Pancreas (tissue), 10 donors: Measurements from ENCODE around the gene KRT9. TPM values are rescaled to one million over a fixed set of nuclear protein-coding genes. Genes with fewer than 3 reads are reported as not detected.
"Not testable (repeated sequence)": the region's sequence is repeated elsewhere in the genome, so short reads cannot be mapped to it uniquely, and the experiment has no call there.

ENCODE experiments used
- ATAC-seq, 4 donors: fragments of 200-7000 bp; cut with Tn5 transposase; one replicate each; pipeline versions ENCODE4 v1.8.0 to v1.9.1; 2020; ENCODE audit warnings: mild to moderate bottlenecking in 4 of 4, moderate library complexity in 4 of 4
- DNase-seq, 6 donors: peaks; one replicate each; pipeline ENCODE4 v3.0.0-alpha.2; 2020
- FAIRE-seq: peaks from 2 replicates; lab custom pipeline; 2012; peaks lifted over from hg19 to GRCh38; lab: Jason Lieb, UNC
- H3K27ac ChIP-seq, 4 donors: fragments of 200-600 bp; sonication (generic); 1 replicate in 3 of 4; 2 replicates in 1 of 4; pipeline versions ENCODE4 v1.5.0 to v1.8.0; 2020
- H3K27me3 ChIP-seq, 4 donors: fragments of 200-600 bp; one replicate each; pipeline ENCODE4 v1.8.0; 2021
- H3K36me3 ChIP-seq, 3 donors: fragments of 200-600 bp; sonication (generic) in 1 of 3; one replicate each; pipeline versions ENCODE4 v1.5.0 to v1.8.0; 2020 to 2021
- H3K4me1 ChIP-seq, 3 donors: fragments of 200-600 bp; one replicate each; pipeline ENCODE4 v1.8.0; 2021
- H3K4me3 ChIP-seq, 4 donors: fragments of 200-600 bp; sonication (generic) in 2 of 4; one replicate each; pipeline versions ENCODE4 v1.5.0 to v1.8.0; 2020 to 2021
- H3K9me3 ChIP-seq, 4 donors: fragments of 200-600 bp; one replicate each; pipeline ENCODE4 v1.8.0; 2021
- WGBS, 2 donors: extraction: QIAGEN DNeasy Blood & Tissue Kit; methylation state at CpG; one replicate each; pipeline ENCODE4 v1.1.7; 2013; 5-methylcytosine and 5-hydroxymethylcytosine counted together
- intact Hi-C, 3 donors: fragments of 100-400 bp; cut with DNase I; formaldehyde crosslinking; loops; one replicate each; pipeline versions ENCODE4 v1.11.1 to v1.14.2; 2022
- polyA plus RNA-seq, 2 donors: library from polyadenylated mRNA; stranded (reverse); fragments of 200-250 nt; gene quantifications; one replicate each; pipeline ENCODE4 v1.2.3, GENCODE V29; 2013
- total RNA-seq, 6 donors: library from RNA; stranded (reverse); fragmentation: NEBNext Ultra II Directional in 4 of 6; extraction: Animal tissue kit (Norgen Biotek cat#: 25700) in 4 of 6; gene quantifications; one replicate each; pipeline versions ENCODE4 v1.2.1 to v1.2.4, GENCODE V29; 2021 to 2023
- TF ChIP-seq, protein P1 (sequence below), 4 donors: fragments of 200-600 bp; sonication (generic) in 3 of 4; IDR thresholded peaks; one replicate each; pipeline versions ENCODE4 v1.5.0 to v1.8.0; 2021; ENCODE audit warnings: antibody characterized with exemption in 4 of 4
- donor health status: healthy with polysubstance abuse.
- donor health status: DM: no; HTN: no; CAD: no; lungs with moderate emphysema.
- donor health status: DM: no; HTN: no; CAD: no.
- donor health status: control.
- donor health status: control.
- donor health status: Bipolar disorder and iron deficiency.
- donor health status: DM: yes; HTN: yes; CAD: no.
- donor health status: DM: no; HTN: no; CAD: no.
- donor health status: DM: no; HTN: no; CAD: no.
- donor health status: DM: yes; HTN: yes; CAD: no.

Gene KRT9
- total and polyA plus RNA-seq, 8 donors = not detected

DNA sequence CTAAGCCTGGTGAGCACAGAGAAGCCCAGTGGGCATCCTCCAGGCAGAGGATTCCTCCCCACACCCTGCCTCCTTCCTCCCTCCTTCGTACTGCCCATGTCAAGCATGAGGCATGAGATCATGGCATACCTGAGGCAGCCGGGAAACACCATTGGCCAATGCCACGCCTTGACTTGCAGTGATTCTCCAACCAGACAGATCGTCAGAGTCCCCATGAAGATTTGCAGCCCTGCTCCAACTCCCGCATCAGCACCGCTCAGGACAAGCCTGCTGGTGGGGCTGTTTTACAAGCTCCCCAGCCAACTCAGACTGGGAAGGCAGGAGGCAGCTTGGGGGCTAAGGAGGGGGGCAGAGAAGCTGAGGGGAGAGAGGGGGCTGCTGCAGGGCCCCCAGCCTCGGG lies 43.6 kb upstream of the KRT9 start:
- intact Hi-C loops = no loop called here
- Histone ChIP-seq H3K36me3 (no peaks in the 10 kb centered on the region), H3K27ac (no peak overlapping the region), H3K4me1 (no peaks in the 10 kb centered on the region), H3K4me3 (no peak overlapping the region), H3K9me3 (no peaks in the 10 kb centered on the region), H3K27me3 (no peaks in the 10 kb centered on the region)
- no peak for DNase-seq
- TF ChIP-seq, protein P1, sequence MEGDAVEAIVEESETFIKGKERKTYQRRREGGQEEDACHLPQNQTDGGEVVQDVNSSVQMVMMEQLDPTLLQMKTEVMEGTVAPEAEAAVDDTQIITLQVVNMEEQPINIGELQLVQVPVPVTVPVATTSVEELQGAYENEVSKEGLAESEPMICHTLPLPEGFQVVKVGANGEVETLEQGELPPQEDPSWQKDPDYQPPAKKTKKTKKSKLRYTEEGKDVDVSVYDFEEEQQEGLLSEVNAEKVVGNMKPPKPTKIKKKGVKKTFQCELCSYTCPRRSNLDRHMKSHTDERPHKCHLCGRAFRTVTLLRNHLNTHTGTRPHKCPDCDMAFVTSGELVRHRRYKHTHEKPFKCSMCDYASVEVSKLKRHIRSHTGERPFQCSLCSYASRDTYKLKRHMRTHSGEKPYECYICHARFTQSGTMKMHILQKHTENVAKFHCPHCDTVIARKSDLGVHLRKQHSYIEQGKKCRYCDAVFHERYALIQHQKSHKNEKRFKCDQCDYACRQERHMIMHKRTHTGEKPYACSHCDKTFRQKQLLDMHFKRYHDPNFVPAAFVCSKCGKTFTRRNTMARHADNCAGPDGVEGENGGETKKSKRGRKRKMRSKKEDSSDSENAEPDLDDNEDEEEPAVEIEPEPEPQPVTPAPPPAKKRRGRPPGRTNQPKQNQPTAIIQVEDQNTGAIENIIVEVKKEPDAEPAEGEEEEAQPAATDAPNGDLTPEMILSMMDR (IDR thresholded peaks at IDR 0.05) = no peak
- WGBS, 2 donors = 24 to 31% methylated on average over 7 of the region's 7 CpGs
- no peak for FAIRE-seq
- ATAC-seq = peak in 1 of 4 donors; percentile 25

DNA sequence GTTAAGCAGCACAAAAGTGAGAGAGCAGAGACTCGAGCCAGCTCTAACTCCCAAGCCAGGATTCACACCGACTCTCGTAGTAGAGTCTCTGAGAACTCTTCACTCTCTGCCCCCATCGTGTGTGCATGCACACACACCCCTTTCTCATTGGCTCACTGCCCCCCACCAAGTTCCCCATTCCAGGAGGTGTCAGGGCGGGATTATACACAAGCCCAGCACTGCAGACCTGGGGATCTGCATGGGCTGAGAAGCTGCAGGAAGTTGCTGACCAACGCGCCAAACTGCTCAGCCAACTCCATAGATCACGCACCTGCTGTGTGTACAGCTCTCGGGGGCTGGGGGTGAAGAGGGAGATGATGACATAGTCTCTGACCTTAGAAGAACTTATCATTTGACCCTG lies 42.9 kb upstream of the KRT9 start:
- H3K36me3 ChIP-seq, DNase-seq, H3K4me1 ChIP-seq, FAIRE-seq, H3K9me3 ChIP-seq, H3K27ac ChIP-seq, intact Hi-C loops, ATAC-seq, H3K27me3 ChIP-seq, H3K4me3 ChIP-seq: not testable (repeated sequence)
- 44% methylated on average over 9 of the region's 9 CpGs for WGBS, 2 donors

DNA sequence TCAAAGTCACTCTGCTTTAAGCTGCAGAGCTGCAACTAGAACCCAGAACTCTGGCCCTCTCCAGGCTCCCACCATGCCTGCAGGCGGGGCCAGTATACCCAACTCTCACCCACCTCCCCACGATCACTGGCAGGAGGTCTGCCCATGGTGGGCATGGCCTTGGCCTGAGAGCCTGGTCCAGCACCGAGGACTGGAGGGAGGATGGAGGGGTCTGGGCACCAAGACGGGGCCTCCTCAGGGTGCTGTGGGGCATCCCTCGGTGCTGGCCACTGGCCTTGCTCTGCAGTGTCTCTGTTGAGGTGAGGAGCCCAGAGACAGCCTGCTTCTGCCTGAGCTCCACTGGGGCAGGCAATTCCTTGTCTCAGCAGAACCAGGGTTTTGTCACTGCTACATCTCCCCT lies 42.2 kb upstream of the KRT9 start:
- Histone ChIP-seq H3K27ac (no peak overlapping the region), H3K4me3 (no peak overlapping the region), H3K9me3 (no peaks in the 10 kb centered on the region), H3K36me3 (no peaks in the 10 kb centered on the region), H3K4me1 (no peaks in the 10 kb centered on the region), H3K27me3 (no peaks in the 10 kb centered on the region)
- FAIRE-seq (no peak), ATAC-seq (no peak), DNase-seq (no peak)
- TF ChIP-seq, protein P1 (IDR thresholded peaks at IDR 0.05) = no peak
- WGBS, 2 donors = 74 to 75% methylated on average over 5 of the region's 5 CpGs
- intact Hi-C loops = no loop called here

DNA sequence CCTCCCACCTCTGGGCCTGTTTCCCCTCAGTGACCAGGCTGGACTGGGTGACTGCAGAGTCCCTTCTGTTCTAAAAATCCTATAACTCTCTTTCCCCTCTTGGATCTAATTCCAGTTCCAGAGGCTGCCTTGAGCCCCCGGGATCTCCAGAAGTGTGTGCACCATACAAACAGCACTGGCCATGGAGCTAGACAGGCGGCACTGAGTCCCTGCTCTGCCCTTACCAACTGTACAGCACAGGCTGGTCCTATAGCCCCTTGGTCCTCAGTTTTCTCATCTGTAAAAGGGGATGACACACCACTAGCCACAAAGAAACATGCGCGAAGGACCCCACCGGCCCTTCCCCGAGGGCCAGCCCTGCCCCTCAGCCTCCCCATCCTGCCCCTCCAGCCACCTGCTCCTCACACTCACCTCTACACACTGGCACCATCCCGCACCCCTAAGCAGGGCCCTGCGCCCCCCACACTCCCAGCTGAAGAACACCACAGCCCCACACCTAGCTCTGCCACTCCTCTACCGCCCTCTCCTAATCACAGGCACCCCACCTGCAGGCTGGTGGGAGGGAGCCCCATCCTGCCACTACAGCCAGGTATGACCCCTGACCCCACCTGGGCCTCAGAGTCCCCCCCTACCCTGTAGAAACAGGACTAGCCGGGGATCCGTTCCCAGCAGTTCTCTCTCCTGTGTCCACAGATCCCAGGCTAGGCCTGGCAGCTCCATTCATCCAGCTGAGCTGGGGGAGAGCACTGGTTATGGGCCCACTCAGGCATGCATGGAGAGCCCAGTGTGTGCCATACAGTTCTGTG lies 41.6 kb upstream of the KRT9 start:
- WGBS, 2 donors = 64 to 71% methylated on average over 9 to 11 of the region's 11 CpGs
- intact Hi-C loops = no loop called here

DNA sequence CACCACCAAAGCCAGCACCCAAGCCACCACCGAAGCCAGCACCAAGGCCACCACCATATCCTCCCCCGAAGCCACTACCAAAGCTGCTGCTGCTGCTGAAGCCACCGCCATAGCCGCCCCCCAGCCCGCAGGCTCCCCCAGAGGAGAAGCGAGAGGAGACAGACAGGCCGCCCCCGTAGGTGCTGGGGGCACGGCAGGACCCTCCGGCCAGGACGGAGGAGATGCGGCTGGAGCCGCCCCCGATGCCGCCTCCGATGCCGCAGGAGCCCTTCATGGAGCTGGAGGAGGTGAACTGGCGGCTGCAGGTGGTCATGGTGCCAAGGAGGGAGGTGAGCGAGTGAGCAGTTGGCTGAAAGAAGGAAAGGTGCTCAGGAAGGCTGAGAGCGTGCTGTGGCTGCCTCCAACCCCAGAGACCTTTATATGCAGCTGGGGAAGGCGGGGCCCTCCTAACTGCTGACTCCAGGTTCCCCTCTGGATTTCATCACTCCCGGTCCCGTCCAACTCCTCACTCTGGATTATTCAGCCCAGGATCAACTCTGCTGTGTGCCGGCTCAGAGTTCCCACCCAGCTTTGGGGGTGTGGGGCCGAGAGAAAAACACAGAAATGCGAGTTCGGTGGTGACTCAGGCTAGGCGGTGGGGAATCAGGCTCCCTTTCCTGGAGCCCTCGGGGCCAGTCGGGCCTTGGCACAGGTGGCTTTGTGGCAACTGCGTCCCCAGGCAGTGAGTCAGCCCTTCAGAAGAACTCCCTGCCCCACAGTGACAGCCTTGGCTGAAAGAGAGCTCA lies 40.7 kb upstream of the KRT9 start, which contains the start of gene KRT16:
Gene KRT16, minus strand, starts transcription at position 392 of the 785 bp plus-strand sequence. Its CDS starts 79 bp downstream, at position 313.
- H3K9me3 ChIP-seq, H3K36me3 ChIP-seq, H3K27me3 ChIP-seq, intact Hi-C loops, H3K4me1 ChIP-seq, H3K27ac ChIP-seq, H3K4me3 ChIP-seq, FAIRE-seq: not testable (repeated sequence)
- DNase-seq (peak in 1 of 6 donors; percentile 48), ATAC-seq (peak in 1 of 4 donors; percentile 65)
- WGBS, 2 donors = 64 to 74% methylated on average over 31 of the region's 31 CpGs

More for the DNA sequence above, 41.6 kb upstream of the KRT9 start:
- H3K4me1 ChIP-seq = no peaks in the 10 kb centered on the region
- no peak overlapping the region for H3K27ac ChIP-seq
- H3K27me3 ChIP-seq = no peaks in the 10 kb centered on the region
- TF ChIP-seq, protein P1 (IDR thresholded peaks at IDR 0.05) = no peak
- FAIRE-seq = no peak
- no peak overlapping the region for H3K4me3 ChIP-seq
- DNase-seq = no peak
- H3K36me3 ChIP-seq = no peaks in the 10 kb centered on the region
- no peaks in the 10 kb centered on the region for H3K9me3 ChIP-seq
- no peak for ATAC-seq
